ENCODE measurements around the gene PPHLN1. TPM values are rescaled to one million over a fixed set of nuclear protein-coding genes. Genes with fewer than 3 reads are reported as not detected.

PPHLN1 gene
- total and polyA plus RNA-seq, 12 donors, result 22.5 to 91.1 (median 52.6) TPM

GRCh38 chr12:42468341-42468821 lies 142.4 kb downstream of the PPHLN1 start:
- DNase-seq, result no peak
- TF ChIP-seq CTCF (IDR thresholded peaks at IDR 0.05) (no peak), POLR2A (IDR thresholded peaks at IDR 0.05) (no peak)
- no peaks in the 10 kb centered on the region for H3K9me3 ChIP-seq (replicated peaks in 1 of 3)
- H3K4me1 ChIP-seq (replicated peaks in 1 of 2), result no peaks in the 10 kb centered on the region
- intact Hi-C loops (cut with DNase I), result no loop called here
- H3K4me3 ChIP-seq, result no peak overlapping the region
- H3K27ac ChIP-seq, result no peak overlapping the region
- no peaks in the 10 kb centered on the region for H3K27me3 ChIP-seq
- 58 to 65% (median 61%) methylated on average over 9 of the region's 9 CpGs for WGBS, 4 donors
- no peaks in the 10 kb centered on the region for H3K36me3 ChIP-seq (replicated peaks in 1 of 2)

- H3K4me3 ChIP-seq, result no peak overlapping the region
- no peak for DNase-seq
- TF ChIP-seq CTCF (IDR thresholded peaks at IDR 0.05), result no peak
- no peak for TF ChIP-seq POLR2A (IDR thresholded peaks at IDR 0.05)
- 53 to 83% (median 70%) methylated on average over 3 of the region's 3 CpGs for WGBS, 4 donors
- intact Hi-C loops (cut with DNase I), result no loop called here
- no peaks in the 10 kb centered on the region for H3K9me3 ChIP-seq (replicated peaks in 1 of 3)
- H3K36me3 ChIP-seq (replicated peaks in 1 of 2), result no peaks in the 10 kb centered on the region
- no peak overlapping the region for H3K27ac ChIP-seq
- H3K27me3 ChIP-seq, result no peaks in the 10 kb centered on the region
- H3K4me1 ChIP-seq (replicated peaks in 1 of 2), result no peaks in the 10 kb centered on the region
Measured at GRCh38 chr12:42468921-42469320, 143.0 kb downstream of the PPHLN1 start.

- Histone ChIP-seq H3K4me3 (no peak overlapping the region), H3K36me3 (replicated peaks in 1 of 2) (no peaks in the 10 kb centered on the region), H3K4me1 (replicated peaks in 1 of 2) (no peaks in the 10 kb centered on the region), H3K27me3 (no peaks in the 10 kb centered on the region), H3K9me3 (replicated peaks in 1 of 3) (no peaks in the 10 kb centered on the region), H3K27ac (no peak overlapping the region)
- WGBS, 4 donors, result 72 to 74% (median 73%) methylated on average over 7 of the region's 7 CpGs
- intact Hi-C loops (cut with DNase I), result no loop called here
- TF ChIP-seq CTCF (IDR thresholded peaks at IDR 0.05) (no peak), POLR2A (IDR thresholded peaks at IDR 0.05) (no peak)
- no peak for DNase-seq
Measured at GRCh38 chr12:42469355-42470175, 143.6 kb downstream of the PPHLN1 start.

GRCh38 chr12:42472376-42472775 lies 146.4 kb downstream of the PPHLN1 start:
- no peaks in the 10 kb centered on the region for H3K27me3 ChIP-seq
- TF ChIP-seq POLR2A (IDR thresholded peaks at IDR 0.05) (no peak), CTCF (IDR thresholded peaks at IDR 0.05) (no peak)
- intact Hi-C loops (cut with DNase I), result no loop called here
- 87 to 90% (median 87%) methylated on average over 3 of the region's 3 CpGs for WGBS, 4 donors
- no peaks in the 10 kb centered on the region for H3K36me3 ChIP-seq (replicated peaks in 1 of 2)
- H3K9me3 ChIP-seq (replicated peaks in 1 of 3), result no peaks in the 10 kb centered on the region
- DNase-seq, result no peak
- H3K4me1 ChIP-seq (replicated peaks in 1 of 2), result no peaks in the 10 kb centered on the region
- no peak overlapping the region for H3K27ac ChIP-seq
- H3K4me3 ChIP-seq, result no peak overlapping the region
